CD4-positive, CD25-positive, alpha-beta regulatory T cell (primary cell): Measurements from ENCODE around the gene PPT2. TPM values are rescaled to one million over a fixed set of nuclear protein-coding genes. Genes with fewer than 3 reads are reported as not detected.
A peak's percentile ranks its signal among the peaks of the same experiment; 100 is the strongest.
"Not testable (repeated sequence)": the region's sequence is repeated elsewhere in the genome, so short reads cannot be mapped to it uniquely, and the experiment has no call there.

Experiments used
- ATAC-seq, 2 donors: fragments of 150-1000 bp; cut with Tn5 transposase; one replicate each; pipeline ENCODE4 v1.10.0; 2021; ENCODE audit warnings: low read depth in 2 of 2, moderate number of reproducible peaks in 2 of 2, moderate library complexity in 1 of 2
- DNase-seq, 3 donors: peaks; one replicate each; pipeline versions ENCODE4 v3.0.0 to v3.0.0-alpha.2; 2012 to 2022; ENCODE audit warnings: mixed read lengths in 1 of 3
- H3K27ac ChIP-seq: one replicate; pipeline ENCODE4 v1.7.0; 2013; ENCODE audit warnings: mild to moderate bottlenecking, low read length; ENCODE audit not compliant: insufficient read depth, poor library complexity, severe bottlenecking
- H3K27me3 ChIP-seq: one replicate; pipeline ENCODE4 v1.7.0; 2013; ENCODE audit warnings: low read length; ENCODE audit not compliant: control insufficient read depth, insufficient read depth
- H3K36me3 ChIP-seq: one replicate; pipeline ENCODE4 v1.7.0; 2013; ENCODE audit warnings: mild to moderate bottlenecking, low read length, moderate library complexity; ENCODE audit not compliant: control insufficient read depth, insufficient read depth
- H3K4me1 ChIP-seq: 2 replicates; pipeline ENCODE4 v1.7.0; 2013; ENCODE audit warnings: mild to moderate bottlenecking, low read length; ENCODE audit not compliant: insufficient read depth, control insufficient read depth, poor library complexity, severe bottlenecking
- H3K4me3 ChIP-seq: one replicate; pipeline ENCODE4 v1.7.0; 2013; ENCODE audit warnings: low read depth, mild to moderate bottlenecking, low read length, moderate library complexity
- H3K9me3 ChIP-seq, 2 experiments: 1 replicate in 1 of 2; 2 replicates in 1 of 2; pipeline ENCODE4 v1.7.0; 2013; ENCODE audit warnings: low read length in 2 of 2, mild to moderate bottlenecking in 1 of 2, moderate library complexity in 1 of 2; ENCODE audit not compliant: control insufficient read depth in 2 of 2
- H3K27ac Mint-ChIP-seq, 3 donors: one replicate each; pipeline ENCODE4 v1.8.0; 2020 to 2022; ENCODE audit warnings: mild to moderate bottlenecking in 3 of 3, mixed read lengths in 3 of 3, moderate library complexity in 2 of 3
- H3K27me3 Mint-ChIP-seq: one replicate; pipeline ENCODE4 v1.8.0; 2022; ENCODE audit warnings: mild to moderate bottlenecking, mixed read lengths
- H3K36me3 Mint-ChIP-seq: one replicate; pipeline ENCODE4 v1.8.0; 2020; ENCODE audit warnings: mixed read lengths
- H3K4me1 Mint-ChIP-seq, 4 donors: one replicate each; pipeline ENCODE4 v1.8.0; 2020 to 2022; ENCODE audit warnings: mixed read lengths in 4 of 4, mild to moderate bottlenecking in 1 of 4
- H3K4me3 Mint-ChIP-seq, 4 donors: one replicate each; pipeline ENCODE4 v1.8.0; 2020 to 2022; ENCODE audit warnings: mild to moderate bottlenecking in 4 of 4, mixed read lengths in 4 of 4, moderate library complexity in 3 of 4
- H3K9me3 Mint-ChIP-seq, 7 donors: one replicate each; pipeline ENCODE4 v1.8.0; 2020 to 2022; ENCODE audit warnings: mixed read lengths in 7 of 7, mild to moderate bottlenecking in 3 of 7, moderate library complexity in 2 of 7
- polyA plus RNA-seq, 4 donors: library from polyadenylated mRNA; unstranded; fragments of 300-500 nt; fragmentation: Illumina TruSeq; gene quantifications; one replicate each; pipeline ENCODE4 v1.2.3, GENCODE V29; 2021
- total RNA-seq: library from RNA; stranded (reverse); gene quantifications from one replicate; pipeline ENCODE4 v1.2.3, GENCODE V29; 2022

PPT2 gene
- total and polyA plus RNA-seq, 5 donors from 2014 or later, result 3.1 to 6.2 (median 5.1) TPM

- Mint-ChIP-seq H3K27me3 (peaks cover 33% of the 10 kb centered on the region), H3K4me1 (peaks cover 0 to under 1% (median 0%) of the 10 kb centered on the region in 4 donors), H3K9me3 (peaks cover 0 to 2% (median 0%) of the 10 kb centered on the region in 7 donors), H3K4me3 (peak overlapping the region in 1 of 4 donors; percentile 58), H3K36me3 (no peaks in the 10 kb centered on the region), H3K27ac (no peak overlapping the region)
- no peaks in the 10 kb centered on the region for H3K36me3 ChIP-seq
- ATAC-seq (no peak), DNase-seq (no peak)
- no peaks in the 10 kb centered on the region for H3K27me3 ChIP-seq
- H3K4me3 ChIP-seq, result no peak overlapping the region
- no peaks in the 10 kb centered on the region for H3K9me3 ChIP-seq
- no peak overlapping the region for H3K27ac ChIP-seq
- no peaks in the 10 kb centered on the region for H3K4me1 ChIP-seq
These were observed 13.4 kb upstream of the PPT2 start for GRCh38 chr6:32140420-32141046.

GRCh38 chr6:32144238-32144637, 9.7 kb upstream of the PPT2 start:
- H3K4me3 Mint-ChIP-seq, H3K36me3 Mint-ChIP-seq, H3K4me1 ChIP-seq, H3K27ac ChIP-seq, ATAC-seq, H3K27ac Mint-ChIP-seq, H3K27me3 ChIP-seq, H3K9me3 Mint-ChIP-seq, DNase-seq, H3K4me3 ChIP-seq, H3K36me3 ChIP-seq, H3K9me3 ChIP-seq: not testable (repeated sequence)
- H3K27me3 Mint-ChIP-seq, result peaks cover 50% of the 10 kb centered on the region
- peaks cover 2 to 20% (median 11%) of the 10 kb centered on the region in 4 donors for H3K4me1 Mint-ChIP-seq

DNA sequence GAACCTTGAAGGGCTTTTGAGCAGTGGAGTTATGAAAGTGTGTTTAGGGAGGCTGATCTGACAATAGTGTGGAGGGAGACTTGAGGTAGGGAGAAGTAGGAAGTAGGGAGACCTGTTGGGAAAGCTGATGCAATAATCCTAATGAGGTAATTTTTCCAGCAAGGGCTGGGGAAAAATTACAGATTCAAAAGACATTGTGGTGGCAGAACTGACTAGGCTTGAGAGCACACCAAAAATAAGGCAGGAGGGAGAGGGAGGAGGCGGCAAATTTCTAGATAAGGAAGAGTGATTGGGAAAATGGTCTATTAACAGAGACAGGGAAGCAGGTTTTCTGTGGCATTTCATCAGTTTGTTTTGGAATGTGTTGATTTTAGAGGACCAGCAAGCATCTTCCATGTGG, 7.7 kb upstream of the PPT2 start:
- Mint-ChIP-seq H3K4me1 (peaks cover 7 to 29% (median 14%) of the 10 kb centered on the region in 4 donors), H3K4me3 (peak overlapping the region in 3 of 4 donors; percentile 47 to 61 (median 51))

DNA sequence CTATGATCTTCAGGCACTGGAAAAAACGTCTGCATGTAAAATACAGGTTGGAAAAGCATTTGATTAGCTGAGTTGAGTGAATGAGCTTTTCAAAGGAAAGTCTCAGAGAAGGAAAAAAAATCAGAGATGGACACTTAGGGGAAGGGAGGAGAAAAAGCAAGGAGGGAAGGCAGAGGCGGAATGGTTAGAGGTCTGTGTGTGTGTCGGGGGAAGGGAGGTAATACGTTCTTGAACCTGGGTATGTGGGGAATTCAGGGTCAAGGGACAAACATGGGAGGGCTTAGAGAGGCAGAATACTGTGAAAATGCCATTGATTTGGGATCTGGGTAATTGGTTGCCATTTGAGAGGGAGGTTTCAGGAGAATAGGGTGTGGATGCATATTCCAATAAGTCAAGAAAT, 7.3 kb upstream of the PPT2 start:
- Mint-ChIP-seq H3K9me3 (peaks cover 0 to 6% (median 1%) of the 10 kb centered on the region in 7 donors), H3K27ac (peak overlapping the region in 1 of 3 donors; percentile 39), H3K27me3 (peaks cover 52% of the 10 kb centered on the region), H3K4me1 (peaks cover 8 to 31% (median 14%) of the 10 kb centered on the region in 4 donors), H3K4me3 (peak overlapping the region in 1 of 4 donors; percentile 47), H3K36me3 (no peaks in the 10 kb centered on the region)
- ATAC-seq (no peak), DNase-seq (no peak)
- no peaks in the 10 kb centered on the region for H3K4me1 ChIP-seq
- peaks cover 6% of the 10 kb centered on the region for H3K27me3 ChIP-seq
- no peaks in the 10 kb centered on the region for H3K9me3 ChIP-seq
- no peak overlapping the region for H3K4me3 ChIP-seq
- H3K36me3 ChIP-seq, result no peaks in the 10 kb centered on the region
- H3K27ac ChIP-seq, result no peak overlapping the region

More for the DNA sequence above, 7.7 kb upstream of the PPT2 start:
- Mint-ChIP-seq H3K27ac (peak overlapping the region in 2 of 3 donors; percentile 39 to 52), H3K36me3 (no peaks in the 10 kb centered on the region), H3K27me3 (peaks cover 54% of the 10 kb centered on the region), H3K9me3 (peaks cover 0 to 6% (median 1%) of the 10 kb centered on the region in 7 donors)
- ATAC-seq (no peak), DNase-seq (no peak)
- H3K9me3 ChIP-seq, result no peaks in the 10 kb centered on the region
- no peak overlapping the region for H3K27ac ChIP-seq
- no peaks in the 10 kb centered on the region for H3K36me3 ChIP-seq
- H3K4me1 ChIP-seq, result no peaks in the 10 kb centered on the region
- no peak overlapping the region for H3K4me3 ChIP-seq
- peaks cover 6% of the 10 kb centered on the region for H3K27me3 ChIP-seq

DNA sequence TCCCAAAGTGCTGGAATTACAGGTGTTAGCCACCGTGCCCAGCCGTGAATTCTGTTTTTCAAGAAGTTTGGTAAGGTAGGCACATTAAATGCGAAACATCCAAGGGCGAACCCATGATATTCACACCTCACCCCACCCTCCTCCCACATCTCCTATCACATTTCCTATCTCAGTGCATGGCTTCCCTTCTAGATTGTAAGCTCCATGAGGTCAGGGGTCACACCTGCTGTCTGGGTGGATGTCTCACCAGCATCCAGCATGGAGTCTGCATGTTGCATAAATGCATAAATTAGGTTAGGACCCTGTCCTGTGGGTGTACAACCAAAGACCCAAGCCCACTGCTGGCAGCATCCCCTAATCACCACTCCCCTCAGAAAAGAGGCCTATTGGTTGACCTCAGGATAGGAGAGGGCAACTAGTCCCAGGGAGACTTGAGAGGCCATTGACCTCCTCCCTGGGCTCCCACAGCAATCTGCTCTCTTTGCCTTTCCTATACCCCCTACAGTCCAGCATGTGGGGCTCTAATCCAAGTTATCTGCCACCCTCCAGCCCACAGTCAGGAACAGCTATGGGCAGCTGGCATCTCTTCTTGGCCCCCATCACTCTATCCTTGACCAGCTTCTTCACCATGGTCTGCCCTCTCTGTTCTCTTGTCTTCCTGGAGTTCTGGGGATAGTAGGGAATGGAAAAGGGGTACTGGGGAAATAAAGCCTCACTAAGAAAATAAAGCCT, 6.4 kb upstream of the PPT2 start:
- H3K9me3 ChIP-seq, result no peaks in the 10 kb centered on the region
- H3K36me3 Mint-ChIP-seq, result no peaks in the 10 kb centered on the region
- no peaks in the 10 kb centered on the region for H3K36me3 ChIP-seq
- H3K27me3 Mint-ChIP-seq, result peaks cover 57% of the 10 kb centered on the region
- H3K27me3 ChIP-seq, result peaks cover 6% of the 10 kb centered on the region
- H3K9me3 Mint-ChIP-seq, result peaks cover 0 to 6% (median 1%) of the 10 kb centered on the region in 7 donors
- ATAC-seq (no peak), DNase-seq (no peak)
- peak overlapping the region in 3 of 4 donors; percentile 61 to 91 (median 83) for H3K4me3 Mint-ChIP-seq
- peaks cover 8 to 36% (median 19%) of the 10 kb centered on the region in 4 donors for H3K4me1 Mint-ChIP-seq
- no peak overlapping the region for H3K27ac Mint-ChIP-seq
- H3K4me3 ChIP-seq, result no peak overlapping the region
- no peaks in the 10 kb centered on the region for H3K4me1 ChIP-seq
- H3K27ac ChIP-seq, result no peak overlapping the region

DNA sequence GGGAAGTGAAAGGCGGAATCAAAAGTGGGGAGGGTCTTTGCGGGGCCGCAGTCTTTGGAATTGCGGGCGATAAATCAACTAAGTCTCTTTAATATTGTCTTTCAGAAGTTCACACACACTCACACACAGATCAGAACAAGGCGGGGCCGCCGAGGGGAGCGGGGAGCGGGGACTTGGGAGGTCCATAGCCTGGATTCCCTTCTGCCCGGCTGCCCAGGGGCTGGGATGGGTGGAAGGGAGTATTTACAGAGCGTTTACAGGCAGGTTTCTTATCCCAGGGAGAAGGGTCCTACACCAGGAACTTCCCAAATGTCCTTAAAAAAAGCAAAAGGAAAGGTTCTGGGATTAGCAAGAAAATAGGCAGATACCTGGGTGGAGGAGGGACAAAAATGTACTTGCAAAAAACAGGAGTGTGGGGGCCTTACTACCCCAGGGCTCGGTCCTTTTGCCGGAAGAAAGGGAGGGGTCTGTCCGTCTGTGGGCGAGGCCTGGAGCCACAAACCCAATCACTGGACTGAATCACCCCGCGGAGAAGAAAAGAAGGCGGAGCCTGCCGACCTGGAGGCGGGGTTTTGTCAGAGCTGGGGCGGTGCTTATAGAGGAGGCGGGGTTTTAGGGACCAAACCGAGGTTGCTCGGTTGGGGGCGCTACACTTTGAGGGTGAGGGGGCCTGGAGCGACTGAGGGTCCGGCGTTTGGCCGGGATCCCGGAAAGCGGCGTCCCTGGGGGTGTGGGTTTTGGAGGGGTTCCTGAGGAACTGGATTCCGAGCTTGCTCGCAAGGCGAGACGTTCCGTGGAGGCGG, 5.5 kb upstream of the PPT2 start:
- H3K27ac Mint-ChIP-seq, result peak overlapping the region; percentile 59 to 86 (median 61)
- ATAC-seq (peak; percentile 70 to 76), DNase-seq (peak; percentile 59 to 76 (median 68))
- H3K36me3 Mint-ChIP-seq, result no peaks in the 10 kb centered on the region
- no peak overlapping the region for H3K4me3 ChIP-seq
- peaks cover 8 to 45% (median 24%) of the 10 kb centered on the region in 4 donors for H3K4me1 Mint-ChIP-seq
- peaks cover 0 to 6% (median 1%) of the 10 kb centered on the region in 7 donors for H3K9me3 Mint-ChIP-seq
- H3K27ac ChIP-seq, result no peak overlapping the region
- no peaks in the 10 kb centered on the region for H3K36me3 ChIP-seq
- H3K4me3 Mint-ChIP-seq, result peak overlapping the region; percentile 83 to 92 (median 89)
- no peaks in the 10 kb centered on the region for H3K9me3 ChIP-seq
- H3K27me3 ChIP-seq, result peaks cover 6% of the 10 kb centered on the region
- H3K4me1 ChIP-seq, result peaks cover 2% of the 10 kb centered on the region
- peaks cover 63% of the 10 kb centered on the region for H3K27me3 Mint-ChIP-seq

- Mint-ChIP-seq H3K9me3 (peaks cover 0 to 6% (median 1%) of the 10 kb centered on the region in 7 donors), H3K4me1 (peaks cover 8 to 52% (median 26%) of the 10 kb centered on the region in 4 donors)
- H3K4me1 ChIP-seq, result peaks cover 9% of the 10 kb centered on the region
These were observed 4.7 kb upstream of the PPT2 start for GRCh38 chr6:32149092-32149755.

More at GRCh38 chr6:32149092-32149755, 4.7 kb upstream of the PPT2 start:
- no peaks in the 10 kb centered on the region for H3K36me3 Mint-ChIP-seq
- peak overlapping the region; percentile 83 to 92 (median 89) for H3K4me3 Mint-ChIP-seq
- Histone ChIP-seq H3K4me3 (no peak overlapping the region), H3K27ac (no peak overlapping the region), H3K27me3 (peaks cover 6% of the 10 kb centered on the region), H3K36me3 (no peaks in the 10 kb centered on the region), H3K9me3 (no peaks in the 10 kb centered on the region)
- ATAC-seq (peak in 1 of 2 donors; percentile 15), DNase-seq (no peak)
- H3K27me3 Mint-ChIP-seq, result peaks cover 63% of the 10 kb centered on the region
- peak overlapping the region in 2 of 3 donors; percentile 59 to 86 for H3K27ac Mint-ChIP-seq
